Memory B cell (primary cell): ENCODE results near the gene LMAN2.

ENCODE experiments used
- ATAC-seq: fragments of 150-1000 bp; cut with Tn5 transposase; 2 replicates; pipeline ENCODE4 v1.10.0; 2021; ENCODE audit warnings: low read depth, mild to moderate bottlenecking, moderate library complexity
- DNase-seq, 2 donors: peaks; one replicate each; pipeline ENCODE4 v3.0.0; 2022; ENCODE audit warnings: low spot score in 2 of 2
- H3K27ac Mint-ChIP-seq: one replicate; pipeline ENCODE4 v1.8.0; 2022; ENCODE audit warnings: mild to moderate bottlenecking, moderate library complexity, mixed read lengths
- H3K27me3 Mint-ChIP-seq: one replicate; pipeline ENCODE4 v1.8.0; 2022; ENCODE audit warnings: mixed read lengths
- H3K36me3 Mint-ChIP-seq: one replicate; pipeline ENCODE4 v1.8.0; 2022; ENCODE audit warnings: mild to moderate bottlenecking, mixed read lengths
- H3K4me1 Mint-ChIP-seq: one replicate; pipeline ENCODE4 v1.8.0; 2022; ENCODE audit warnings: mixed read lengths
- H3K4me3 Mint-ChIP-seq: one replicate; pipeline ENCODE4 v1.8.0; 2022; ENCODE audit warnings: mild to moderate bottlenecking, moderate library complexity, mixed read lengths
- H3K9me3 Mint-ChIP-seq: one replicate; pipeline ENCODE4 v1.8.0; 2022; ENCODE audit warnings: mixed read lengths

LMAN2 gene

DNA sequence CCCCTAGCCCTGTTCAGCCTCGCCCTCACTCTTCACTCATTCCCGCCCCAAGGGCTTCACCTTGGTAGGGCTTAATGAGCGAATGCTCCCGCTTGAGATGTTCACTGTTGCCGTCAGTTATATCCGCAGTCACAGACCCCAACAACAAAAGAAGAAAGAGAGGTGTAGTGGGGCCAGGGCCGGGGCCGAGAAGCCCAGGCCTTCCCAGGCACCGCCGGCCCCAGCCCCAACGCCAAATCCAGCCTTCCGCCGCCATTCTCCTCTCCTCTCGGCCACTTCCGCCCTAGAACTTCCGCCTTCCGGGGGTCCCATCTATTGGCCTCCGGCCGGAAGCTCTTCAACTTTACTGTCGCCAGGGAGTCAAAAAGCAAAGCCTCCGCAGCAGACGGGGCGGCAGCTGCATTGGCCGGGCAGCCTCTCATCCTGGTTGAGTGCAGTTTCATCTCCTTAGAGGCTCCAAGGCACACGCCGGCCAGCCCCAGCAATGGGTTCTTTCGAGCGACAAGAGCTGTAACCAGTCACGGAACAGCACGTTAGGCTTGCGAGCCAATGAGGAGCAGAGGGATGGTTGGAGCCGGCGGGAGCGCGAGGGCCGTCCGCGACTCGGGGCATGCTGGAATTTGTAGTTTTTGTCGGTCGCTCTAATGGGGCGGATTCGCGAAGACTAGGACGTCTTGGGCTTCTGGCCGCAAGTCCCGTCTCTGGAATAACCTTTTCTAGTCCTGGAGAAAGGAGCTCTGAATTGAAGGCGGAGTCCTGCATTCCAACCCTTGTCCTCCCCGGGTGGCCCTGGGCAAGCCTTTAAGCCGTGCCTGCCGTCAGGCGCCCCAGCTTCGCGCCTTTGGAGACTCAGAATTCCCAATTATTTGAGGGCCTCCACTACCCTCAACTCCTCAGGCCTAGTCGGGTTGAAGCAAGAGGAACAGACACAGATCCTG is at the start of gene LMAN2:
Gene LMAN2 (minus strand): TSS at position 277 of the 938 bp plus-strand sequence. CDS start 21 bp downstream, at position 256.
- DNase-seq (peak; percentile 89 to 92), ATAC-seq (peak; percentile 96)
- Mint-ChIP-seq H3K9me3 (peaks cover 2% of the 10 kb centered on the region), H3K27ac (peak within 1 kb of the TSS; percentile 97), H3K27me3 (no peaks in the 10 kb centered on the region), H3K36me3 (peaks cover 10% of the 10 kb centered on the region), H3K4me1 (peaks cover 31% of the 10 kb centered on the region), H3K4me3 (peak within 1 kb of the TSS; percentile 98)

DNA sequence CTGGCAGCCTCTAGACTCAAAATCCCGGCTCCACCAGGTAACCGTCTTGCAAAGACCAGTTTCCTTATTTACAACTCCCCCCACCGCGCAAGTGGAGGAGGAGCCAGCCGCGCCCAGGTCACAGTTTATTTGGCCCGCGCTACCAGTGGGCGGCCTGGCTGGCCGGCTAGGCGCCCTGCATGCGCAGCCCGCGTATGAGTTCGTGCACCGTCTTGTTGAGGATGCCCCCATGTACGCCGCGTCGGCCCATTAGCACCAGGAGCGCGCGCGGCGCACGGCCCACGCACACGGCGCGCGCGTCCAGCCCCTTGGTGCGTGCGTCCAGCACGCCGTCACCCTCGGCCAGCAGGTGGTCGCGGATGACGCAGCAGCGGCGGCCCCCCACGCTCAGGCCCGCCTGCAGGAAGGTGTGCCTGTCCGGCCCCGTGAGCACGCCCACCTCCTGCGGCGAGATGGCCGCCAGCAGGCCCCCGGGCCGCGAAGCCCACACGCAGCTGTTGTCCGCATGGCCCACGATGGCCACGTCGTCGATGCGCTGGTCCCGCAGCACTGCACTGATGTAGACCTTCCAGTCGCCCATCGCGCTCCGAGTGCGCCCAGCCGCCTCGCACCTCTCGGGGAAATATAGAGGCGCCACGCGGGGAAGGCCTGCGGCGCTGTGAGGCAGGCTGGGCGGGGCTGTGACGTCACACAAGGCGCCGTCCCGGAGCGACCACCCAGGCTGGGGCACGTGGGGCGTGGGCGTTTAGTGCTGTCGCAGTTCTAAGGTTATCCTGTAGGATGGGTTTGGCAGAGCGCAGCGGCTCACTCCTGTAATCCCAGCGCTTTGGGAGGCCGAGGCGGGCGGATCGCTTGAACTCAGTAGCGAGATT is 48.8 kb upstream of the LMAN2 start, which contains the start of gene PFN3:
Gene PFN3 (minus strand): TSS at position 665 of the 872 bp plus-strand sequence. CDS start 85 bp downstream, at position 580.
- peaks cover 2% of the 10 kb centered on the region for H3K27me3 Mint-ChIP-seq
- no peaks in the 10 kb centered on the region for H3K9me3 Mint-ChIP-seq
- no peak within 1 kb of the TSS for H3K4me3 Mint-ChIP-seq
- no peak for ATAC-seq
- no peaks in the 10 kb centered on the region for H3K36me3 Mint-ChIP-seq
- peaks cover 16% of the 10 kb centered on the region for H3K4me1 Mint-ChIP-seq
- no peak within 1 kb of the TSS for H3K27ac Mint-ChIP-seq
- no peak for DNase-seq

DNA sequence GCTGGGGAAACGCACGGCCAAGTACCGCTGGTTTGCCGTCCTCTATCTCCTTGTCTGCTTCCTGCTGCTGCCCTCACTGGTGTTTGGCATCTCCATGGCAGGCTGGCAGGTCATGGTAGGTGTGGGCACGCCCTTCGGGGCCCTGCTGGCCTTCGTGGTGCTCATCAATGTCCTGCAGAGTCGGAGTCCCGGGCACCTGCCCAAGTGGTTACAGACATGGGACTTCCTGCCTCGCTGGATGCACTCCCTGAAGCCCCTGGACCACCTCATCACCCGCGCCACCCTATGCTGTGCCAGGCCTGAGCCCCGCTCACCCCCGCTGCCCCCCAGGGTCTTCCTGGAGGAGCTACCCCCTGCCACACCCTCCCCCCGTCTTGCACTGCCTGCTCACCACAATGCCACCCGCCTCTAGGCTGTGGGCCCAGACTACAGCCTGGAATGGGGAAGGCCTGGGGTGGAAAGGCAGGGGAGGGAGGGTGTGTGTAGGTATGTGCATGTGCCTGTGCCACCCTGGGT is 46.5 kb upstream of the LMAN2 start:
- ATAC-seq (no peak), DNase-seq (no peak)
- peaks cover 4% of the 10 kb centered on the region for H3K27me3 Mint-ChIP-seq
- H3K36me3 Mint-ChIP-seq = no peaks in the 10 kb centered on the region
- no peak overlapping the region for H3K4me3 Mint-ChIP-seq
- H3K4me1 Mint-ChIP-seq = peaks cover 5% of the 10 kb centered on the region
- H3K27ac Mint-ChIP-seq = no peak overlapping the region
- no peaks in the 10 kb centered on the region for H3K9me3 Mint-ChIP-seq

- no peaks in the 10 kb centered on the region for H3K36me3 Mint-ChIP-seq
- H3K9me3 Mint-ChIP-seq = no peaks in the 10 kb centered on the region
- peaks cover 4% of the 10 kb centered on the region for H3K27me3 Mint-ChIP-seq
- peaks cover 4% of the 10 kb centered on the region for H3K4me1 Mint-ChIP-seq
- DNase-seq (no peak), ATAC-seq (no peak)
- no peak overlapping the region for H3K27ac Mint-ChIP-seq
- no peak overlapping the region for H3K4me3 Mint-ChIP-seq
Measured at GRCh38 chr5:177396807-177397206, 45.3 kb upstream of the LMAN2 start.

DNA sequence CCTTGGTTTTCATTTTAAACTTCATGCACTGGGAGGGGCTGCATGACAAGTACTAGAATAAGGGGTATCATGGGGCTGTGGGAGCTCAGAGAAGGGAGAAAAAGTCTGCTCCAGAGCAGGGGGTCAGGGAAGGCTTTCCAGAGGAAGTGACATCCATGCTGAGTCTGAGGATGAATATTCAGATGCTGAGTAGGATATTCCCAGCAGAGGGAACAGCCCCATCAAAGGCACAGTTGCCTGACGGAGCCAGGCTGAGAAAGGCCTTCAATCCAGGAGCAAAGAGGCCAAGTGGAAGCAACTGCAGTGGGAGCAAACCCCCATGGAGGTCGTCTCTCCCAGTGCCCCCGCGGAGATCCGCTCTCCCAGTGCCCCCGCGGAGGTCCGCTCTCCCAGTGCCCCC is 44.6 kb upstream of the LMAN2 start:
- no peak for ATAC-seq
- Mint-ChIP-seq H3K27ac (no peak overlapping the region), H3K27me3 (peaks cover 4% of the 10 kb centered on the region), H3K36me3 (no peaks in the 10 kb centered on the region), H3K4me3 (no peak overlapping the region), H3K9me3 (no peaks in the 10 kb centered on the region), H3K4me1 (peaks cover 4% of the 10 kb centered on the region)
- no peak for DNase-seq

DNA sequence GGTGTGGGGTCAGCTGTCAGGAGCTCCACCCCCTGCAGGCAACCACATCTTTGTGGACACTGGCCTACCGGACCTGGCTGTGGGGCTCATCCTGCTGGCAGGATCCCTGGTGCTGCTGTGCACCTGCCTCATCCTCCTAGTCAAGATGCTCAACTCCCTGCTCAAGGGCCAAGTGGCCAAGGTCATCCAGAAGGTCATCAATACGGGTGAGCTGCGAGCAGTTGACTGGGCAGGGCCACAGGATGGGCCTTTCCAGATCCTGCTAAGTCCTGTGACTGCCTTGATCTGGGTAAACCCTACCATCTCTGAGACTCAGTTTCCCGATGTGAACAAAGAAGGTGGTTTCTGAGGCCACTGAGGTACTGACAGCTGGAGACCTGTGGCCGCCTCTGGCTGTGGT is 42.5 kb upstream of the LMAN2 start:
- H3K27me3 Mint-ChIP-seq = peaks cover 4% of the 10 kb centered on the region

DNA sequence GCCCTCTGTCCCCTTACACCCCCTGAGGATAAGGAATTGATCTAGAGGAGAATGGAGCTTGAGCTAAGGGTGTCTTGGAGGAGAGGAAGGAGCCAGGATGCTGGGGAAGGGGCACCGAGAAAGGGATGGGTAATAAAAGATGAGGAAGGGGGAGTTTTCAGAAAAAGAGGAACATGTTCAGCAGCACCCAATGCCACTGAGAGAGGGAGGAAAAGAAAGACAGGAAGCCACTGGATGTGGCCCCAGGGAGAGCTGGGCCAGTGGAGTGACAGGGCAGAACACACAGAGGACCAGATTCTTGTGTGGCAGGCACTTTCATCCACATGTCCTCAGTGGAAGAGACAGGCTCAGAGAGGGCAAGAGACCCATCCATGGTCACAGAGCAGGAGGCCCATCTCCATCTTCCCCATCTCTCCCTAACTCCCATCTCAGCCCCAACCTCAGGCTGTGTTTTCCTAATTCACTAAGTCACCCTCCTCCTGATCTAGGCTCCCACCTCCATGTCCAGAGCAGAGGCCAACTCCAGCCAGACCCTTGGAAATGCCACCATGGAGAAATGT is 41.8 kb upstream of the LMAN2 start:
- no peak for ATAC-seq
- H3K27ac Mint-ChIP-seq = peak overlapping the region; percentile 1
- DNase-seq = no peak
- peaks cover 25% of the 10 kb centered on the region for H3K4me1 Mint-ChIP-seq
- no peaks in the 10 kb centered on the region for H3K36me3 Mint-ChIP-seq
- H3K9me3 Mint-ChIP-seq = no peaks in the 10 kb centered on the region
- H3K4me3 Mint-ChIP-seq = no peak overlapping the region
- H3K27me3 Mint-ChIP-seq = peaks cover 4% of the 10 kb centered on the region

More for the DNA sequence above, 42.5 kb upstream of the LMAN2 start:
- Mint-ChIP-seq H3K4me1 (peaks cover 18% of the 10 kb centered on the region), H3K9me3 (no peaks in the 10 kb centered on the region), H3K4me3 (no peak overlapping the region), H3K27ac (no peak overlapping the region), H3K36me3 (no peaks in the 10 kb centered on the region)
- no peak for ATAC-seq
- DNase-seq = no peak

DNA sequence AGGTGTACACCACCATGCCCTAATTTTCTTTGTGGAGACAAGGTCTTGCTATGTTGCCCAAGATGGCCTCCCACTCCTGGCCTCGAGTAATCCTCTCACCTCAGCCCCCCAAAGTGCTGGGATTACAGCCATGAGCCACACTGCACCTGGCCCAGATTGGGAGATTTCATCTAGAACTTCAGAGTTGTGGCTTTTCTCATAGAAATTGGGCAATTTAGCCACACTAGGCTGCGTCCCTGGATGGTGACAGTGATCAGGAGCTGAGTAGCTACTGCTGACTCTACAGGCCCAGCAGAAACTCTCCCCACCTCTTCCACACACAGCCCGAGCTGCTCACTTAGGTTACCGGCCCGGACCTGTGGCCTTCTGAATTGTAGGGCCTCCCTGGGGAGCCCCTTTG is 41.3 kb upstream of the LMAN2 start:
- Mint-ChIP-seq H3K27ac (peak overlapping the region; percentile 1), H3K4me3 (no peak overlapping the region), H3K4me1 (peaks cover 28% of the 10 kb centered on the region), H3K36me3 (no peaks in the 10 kb centered on the region), H3K9me3 (no peaks in the 10 kb centered on the region), H3K27me3 (peaks cover 4% of the 10 kb centered on the region)
- ATAC-seq = no peak
- DNase-seq = no peak

- Mint-ChIP-seq H3K9me3 (no peaks in the 10 kb centered on the region), H3K36me3 (no peaks in the 10 kb centered on the region), H3K27ac (peak overlapping the region; percentile 56), H3K4me1 (peaks cover 32% of the 10 kb centered on the region), H3K27me3 (peaks cover 2% of the 10 kb centered on the region), H3K4me3 (peak overlapping the region; percentile 39)
- peak; percentile 80 for ATAC-seq
- peak; percentile 86 to 89 for DNase-seq
Measured at GRCh38 chr5:177390363-177391300, 39.2 kb upstream of the LMAN2 start.

DNA sequence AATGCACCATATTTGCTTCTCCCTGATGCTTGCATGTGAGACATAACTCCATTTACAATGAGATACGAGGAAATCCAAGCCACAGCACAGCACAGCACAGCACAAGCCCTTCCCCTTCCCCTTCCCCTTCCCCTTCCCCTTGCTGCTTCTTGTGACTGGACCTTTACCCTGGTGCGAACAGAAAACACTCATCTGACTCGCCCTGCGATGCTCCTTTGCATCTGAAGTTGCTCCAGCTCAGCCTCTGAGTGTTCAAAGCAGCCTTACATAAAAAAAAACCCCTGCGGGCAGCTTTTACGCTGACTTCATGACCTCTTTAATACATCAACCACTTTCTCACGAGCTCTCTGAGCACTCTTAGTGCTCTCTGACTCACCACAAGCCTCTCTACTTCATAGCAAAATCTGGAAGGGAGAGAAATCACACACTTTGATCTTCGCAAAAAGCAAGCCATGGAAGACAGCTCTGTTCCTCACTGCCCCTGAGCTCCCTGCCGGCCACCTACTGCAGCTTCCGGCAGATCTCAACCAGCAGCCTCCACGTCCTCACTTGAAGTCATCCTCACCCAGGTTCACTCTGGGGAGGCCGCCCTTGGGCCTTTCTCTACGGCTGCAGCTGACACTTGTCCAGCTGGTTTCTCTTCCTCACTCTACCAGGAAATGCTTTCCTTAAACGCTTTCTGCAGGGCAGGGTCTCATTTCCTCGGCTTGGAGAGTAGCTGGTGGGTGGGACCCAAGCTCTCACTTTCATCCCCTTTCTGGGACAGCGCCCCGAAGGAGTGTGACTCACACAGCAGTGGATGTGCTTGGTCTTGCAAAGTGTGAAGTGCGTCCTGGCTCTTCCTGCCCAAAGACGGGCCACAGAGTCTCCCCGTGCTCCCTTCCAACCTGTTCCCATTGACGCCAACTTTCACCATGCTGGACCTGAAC is 38.0 kb upstream of the LMAN2 start:
- ATAC-seq = peak; percentile 21

DNA sequence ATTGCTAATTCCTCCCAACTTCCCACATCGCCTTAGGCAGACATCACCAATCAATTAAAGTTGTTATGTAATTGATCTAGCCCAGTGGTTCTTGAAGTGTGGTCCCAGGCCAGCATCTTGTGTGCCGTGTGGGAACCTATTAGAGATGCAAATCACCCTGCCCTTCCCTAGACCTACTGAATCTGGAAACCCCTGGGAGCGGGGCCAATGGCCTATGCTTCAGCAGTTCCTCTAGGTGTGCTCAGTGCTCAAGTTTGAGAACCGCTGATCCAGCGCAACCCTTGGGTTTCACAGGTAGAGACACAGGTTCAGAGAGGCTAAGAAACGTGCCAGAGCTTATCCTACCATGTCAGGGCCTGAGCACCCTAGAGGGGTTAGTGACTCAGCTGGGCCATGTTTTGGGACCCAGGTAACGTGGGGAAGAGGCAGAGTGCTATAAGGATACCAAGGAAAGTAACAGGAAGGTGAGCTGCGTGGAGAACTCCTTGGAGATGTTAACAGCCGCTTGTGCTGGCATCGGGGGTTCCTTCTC is 37.1 kb upstream of the LMAN2 start:
- H3K27me3 Mint-ChIP-seq = peaks cover 7% of the 10 kb centered on the region
- H3K4me1 Mint-ChIP-seq = peaks cover 32% of the 10 kb centered on the region
- no peaks in the 10 kb centered on the region for H3K36me3 Mint-ChIP-seq
- H3K9me3 Mint-ChIP-seq = no peaks in the 10 kb centered on the region
- ATAC-seq = no peak
- DNase-seq = no peak
- H3K4me3 Mint-ChIP-seq = no peak overlapping the region
- H3K27ac Mint-ChIP-seq = no peak overlapping the region

More for the DNA sequence above, 38.0 kb upstream of the LMAN2 start:
- peaks cover 32% of the 10 kb centered on the region for H3K4me1 Mint-ChIP-seq
- DNase-seq = no peak
- H3K27me3 Mint-ChIP-seq = peaks cover 5% of the 10 kb centered on the region
- H3K4me3 Mint-ChIP-seq = peak overlapping the region; percentile 24
- no peaks in the 10 kb centered on the region for H3K36me3 Mint-ChIP-seq
- no peak overlapping the region for H3K27ac Mint-ChIP-seq
- H3K9me3 Mint-ChIP-seq = no peaks in the 10 kb centered on the region

DNA sequence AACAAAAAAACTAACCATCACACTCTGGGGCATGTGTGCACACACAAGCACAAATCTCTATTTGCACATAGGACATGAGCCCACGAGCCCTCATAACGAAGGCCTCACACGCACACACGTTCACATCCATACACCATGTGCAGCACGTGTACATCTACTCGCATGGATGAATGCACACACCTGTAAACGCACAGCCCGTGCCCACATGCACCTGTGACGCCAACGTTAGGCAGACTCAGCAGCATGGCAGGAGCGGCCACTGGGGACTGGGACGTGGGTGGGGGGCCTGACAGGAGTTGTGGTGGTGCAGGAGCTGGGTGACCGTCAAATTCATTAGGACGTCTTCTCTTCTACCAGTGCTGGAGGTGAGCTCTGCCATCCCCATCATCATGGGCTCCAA is 35.9 kb upstream of the LMAN2 start:
- Mint-ChIP-seq H3K36me3 (no peaks in the 10 kb centered on the region), H3K4me3 (no peak overlapping the region), H3K4me1 (peaks cover 29% of the 10 kb centered on the region), H3K27ac (no peak overlapping the region), H3K27me3 (peaks cover 8% of the 10 kb centered on the region), H3K9me3 (no peaks in the 10 kb centered on the region)
- DNase-seq = no peak
- peak; percentile 24 for ATAC-seq
